HG03159 (cell line): Measurements from ENCODE around the gene TSPAN1.
"Not testable (repeated sequence)": the region's sequence is repeated elsewhere in the genome, so short reads cannot be mapped to it uniquely, and the experiment has no call there.

Experiments
- ATAC-seq: cut with Tn5 transposase; IDR thresholded peaks from one replicate; pipeline ENCODE4 v1.9.1; 2021; ENCODE audit warnings: mild to moderate bottlenecking, moderate library complexity; ENCODE audit not compliant: unreplicated experiment

The TSPAN1 gene

GRCh38 chr1:46211051-46211450, 36.2 kb downstream of the TSPAN1 start:
- ATAC-seq = no peak

- ATAC-seq = no peak
Observed at GRCh38 chr1:46215504-46215903, 40.6 kb downstream of the TSPAN1 start.

GRCh38 chr1:46218443-46218842, 43.6 kb downstream of the TSPAN1 start:
- no peak for ATAC-seq

- no peak for ATAC-seq
Observed at GRCh38 chr1:46219551-46220520, 44.9 kb downstream of the TSPAN1 start.

- no peak for ATAC-seq
Observed at GRCh38 chr1:46220808-46221207, 45.9 kb downstream of the TSPAN1 start.

- ATAC-seq = no peak
Observed at GRCh38 chr1:46221749-46222148, 46.9 kb downstream of the TSPAN1 start.

GRCh38 chr1:46223055-46223454, 48.2 kb downstream of the TSPAN1 start:
- ATAC-seq = not testable (repeated sequence)

GRCh38 chr1:46223472-46223943, 48.6 kb downstream of the TSPAN1 start:
- ATAC-seq = peak; percentile 70

GRCh38 chr1:46224966-46225365, 50.1 kb downstream of the TSPAN1 start:
- ATAC-seq = no peak

- ATAC-seq = not testable (repeated sequence)
Observed at GRCh38 chr1:46231231-46231630, 56.3 kb downstream of the TSPAN1 start.
